Psoas muscle (tissue), 8 donors: Measurements from ENCODE around the gene IGFBP6. TPM values are rescaled to one million over a fixed set of nuclear protein-coding genes. Genes with fewer than 3 reads are reported as not detected.

ENCODE experiments used
- ATAC-seq, 4 donors: fragments of 200-7000 bp; cut with Tn5 transposase; one replicate each; pipeline ENCODE4 v1.9.1; 2020; ENCODE audit warnings: moderate library complexity in 3 of 4, mild to moderate bottlenecking in 2 of 4
- DNase-seq, 2 donors: peaks; one replicate each; pipeline ENCODE4 v3.0.0-alpha.2; 2020
- H3K27ac ChIP-seq: fragments of 200-600 bp; one replicate; pipeline ENCODE4 v1.8.0; 2022
- H3K27me3 ChIP-seq, 3 donors: fragments of 200-600 bp in 1 of 3; one replicate each; pipeline versions ENCODE4 v1.6.1 to v1.8.0; 2013 to 2022; ENCODE audit warnings: low read length in 2 of 3, mild to moderate bottlenecking in 2 of 3, moderate library complexity in 1 of 3; ENCODE audit not compliant: insufficient read depth in 3 of 3
- H3K36me3 ChIP-seq, 2 donors: fragments of 200-600 bp in 1 of 2; one replicate each; pipeline versions ENCODE4 v1.6.1 to v1.8.0; 2013 to 2022; ENCODE audit warnings: low read depth in 1 of 2, mild to moderate bottlenecking in 1 of 2, moderate library complexity in 1 of 2; ENCODE audit not compliant: insufficient read depth in 1 of 2
- H3K4me1 ChIP-seq: fragments of 200-600 bp; one replicate; pipeline ENCODE4 v1.8.0; 2022
- H3K4me3 ChIP-seq: fragments of 200-600 bp; one replicate; pipeline ENCODE4 v1.8.0; 2022; ENCODE audit warnings: mild to moderate bottlenecking
- H3K9me3 ChIP-seq: fragments of 200-600 bp; one replicate; pipeline ENCODE4 v1.8.0; 2022
- CTCF ChIP-seq: fragments of 200-600 bp; IDR thresholded peaks from one replicate; pipeline ENCODE4 v1.8.0; 2022; ENCODE audit warnings: antibody characterized with exemption
- WGBS, 3 donors: extraction: QIAGEN DNeasy Blood & Tissue Kit; methylation state at CpG; one replicate each; pipeline versions ENCODE4 v1.1.6 to v1.1.7; 2013; 5-methylcytosine and 5-hydroxymethylcytosine counted together
- intact Hi-C, 2 donors: fragments of 100-400 bp; cut with DNase I; formaldehyde crosslinking; loops; one replicate each; pipeline versions ENCODE4 v1.11.0 to v1.14.2; 2022
- polyA plus RNA-seq, 3 donors: library from polyadenylated mRNA; stranded (reverse); fragments of 200-250 nt; gene quantifications; one replicate each; pipeline ENCODE4 v1.2.3, GENCODE V29; 2013
- total RNA-seq, 4 donors: library from RNA; stranded (reverse); fragmentation: NEBNext Ultra II Directional in 2 of 4; extraction: Animal tissue kit (Norgen Biotek cat#: 25700) in 2 of 4; gene quantifications; one replicate each; pipeline versions ENCODE4 v1.2.1 to v1.2.4, GENCODE V29; 2021 to 2023
- donor health status: healthy with polysubstance abuse.
- donor health status: DM: no; HTN: no; CAD: no; lungs with moderate emphysema.
- donor health status: Bipolar disorder and iron deficiency.
- donor health status: healthy.
- donor health status: DM: yes; HTN: yes; CAD: no.
- donor health status: DM: no; HTN: no; CAD: no.
- donor health status: DM: no; HTN: no; CAD: no.
- donor health status: DM: yes; HTN: yes; CAD: no.

The IGFBP6 gene
- total and polyA plus RNA-seq, 7 donors, result 6.4 to 27.0 (median 21.3) TPM

- ATAC-seq, result no peak
- WGBS, 3 donors, result 79 to 85% (median 82%) methylated on average over 13 of the region's 13 CpGs
Observed at GRCh38 chr12:53067993-53068770, 29.3 kb upstream of the IGFBP6 start.

GRCh38 chr12:53068811-53069585 lies 28.5 kb upstream of the IGFBP6 start:
- ATAC-seq, result peak in 1 of 4 donors; percentile 2
- WGBS, 3 donors, result 70 to 78% (median 70%) methylated on average over 15 of the region's 15 CpGs
- Histone ChIP-seq H3K27me3 (no peaks in the 10 kb centered on the region), H3K4me1 (peaks cover 25% of the 10 kb centered on the region), H3K27ac (no peak overlapping the region), H3K4me3 (no peak overlapping the region), H3K36me3 (peaks cover 0 to 59% of the 10 kb centered on the region in 2 donors), H3K9me3 (no peaks in the 10 kb centered on the region)
- no peak for TF ChIP-seq CTCF
- intact Hi-C loops, result loop anchor here (1.0 to 5.0 kb wide), 2 partner anchors 128 kb away; no protein-coding TSS in a partner anchor
- peak; percentile 35 to 73 for DNase-seq

More at GRCh38 chr12:53067993-53068770, 29.3 kb upstream of the IGFBP6 start:
- intact Hi-C loops, result loop anchor here (1.0 to 5.0 kb wide), 3 partner anchors 31 to 129 kb away; no protein-coding TSS in a partner anchor
- H3K27ac ChIP-seq, result no peak overlapping the region
- no peaks in the 10 kb centered on the region for H3K27me3 ChIP-seq
- TF ChIP-seq CTCF, result no peak
- H3K9me3 ChIP-seq, result no peaks in the 10 kb centered on the region
- H3K36me3 ChIP-seq, result peaks cover 0 to 61% of the 10 kb centered on the region in 2 donors
- DNase-seq, result no peak
- no peak overlapping the region for H3K4me3 ChIP-seq
- peaks cover 23% of the 10 kb centered on the region for H3K4me1 ChIP-seq

- no peak overlapping the region for H3K4me3 ChIP-seq
- H3K27ac ChIP-seq, result peak overlapping the region; percentile 30
- H3K27me3 ChIP-seq, result no peaks in the 10 kb centered on the region
- no peak for TF ChIP-seq CTCF
- no peaks in the 10 kb centered on the region for H3K9me3 ChIP-seq
- peaks cover 31% of the 10 kb centered on the region for H3K4me1 ChIP-seq
- intact Hi-C loops, result loop anchor here in 1 of 2 donors (5.0 kb wide), 1 partner anchor 127 kb away; no protein-coding TSS in a partner anchor
- 64 to 68% (median 67%) methylated on average over 12 of the region's 12 CpGs for WGBS, 3 donors
- peaks cover 0 to 59% of the 10 kb centered on the region in 2 donors for H3K36me3 ChIP-seq
- DNase-seq, result peak; percentile 62 to 90
- peak in 1 of 4 donors; percentile 8 for ATAC-seq
Observed at GRCh38 chr12:53069621-53070410, 27.7 kb upstream of the IGFBP6 start.

GRCh38 chr12:53070877-53071492 lies 26.5 kb upstream of the IGFBP6 start:
- intact Hi-C loops, result no loop called here
- peak overlapping the region; percentile 25 for H3K27ac ChIP-seq
- H3K9me3 ChIP-seq, result no peaks in the 10 kb centered on the region
- WGBS, 3 donors, result 77 to 81% (median 77%) methylated on average over 7 of the region's 7 CpGs
- DNase-seq (peak; percentile 20 to 54), ATAC-seq (no peak)
- no peak for TF ChIP-seq CTCF
- H3K4me3 ChIP-seq, result no peak overlapping the region
- H3K4me1 ChIP-seq, result peaks cover 31% of the 10 kb centered on the region
- peaks cover 0 to 69% of the 10 kb centered on the region in 2 donors for H3K36me3 ChIP-seq
- H3K27me3 ChIP-seq, result no peaks in the 10 kb centered on the region
